H9 (cell line): Measurements from ENCODE around the gene SLC25A25. TPM values are rescaled to one million over a fixed set of nuclear protein-coding genes. Genes with fewer than 3 reads are reported as not detected.

Experiments
- DNase-seq: peaks from one replicate; pipeline ENCODE4 v3.0.0-alpha.2; 2017
- H2AFZ ChIP-seq: one replicate; pipeline ENCODE4 v1.6.1; 2013; ENCODE audit warnings: mild to moderate bottlenecking, low read length, control low read depth, moderate library complexity
- H2AK5ac ChIP-seq: 2 replicates; pipeline ENCODE4 v1.6.1; 2013; ENCODE audit warnings: low read length, control low read depth, mixed read lengths; ENCODE audit not compliant: insufficient read length
- H2BK120ac ChIP-seq: one replicate; pipeline ENCODE4 v1.6.1; 2013; ENCODE audit warnings: low read depth, mild to moderate bottlenecking, low read length, control low read depth, inconsistent platforms; ENCODE audit not compliant: poor library complexity, severe bottlenecking
- H2BK12ac ChIP-seq: 2 replicates; pipeline ENCODE4 v1.6.1; 2013; ENCODE audit warnings: low read length, control low read depth, mixed read lengths, low read depth; ENCODE audit not compliant: insufficient read length
- H2BK15ac ChIP-seq: 2 replicates; pipeline ENCODE4 v1.6.1; 2013; ENCODE audit warnings: low read depth, low read length, control low read depth
- H2BK20ac ChIP-seq: one replicate; pipeline ENCODE4 v1.6.1; 2013; ENCODE audit warnings: low read depth, mild to moderate bottlenecking, low read length, control low read depth, inconsistent platforms; ENCODE audit not compliant: poor library complexity, severe bottlenecking
- H2BK5ac ChIP-seq: 2 replicates; pipeline ENCODE4 v1.6.1; 2013; ENCODE audit warnings: low read length, control low read depth, mixed read lengths; ENCODE audit not compliant: insufficient read length
- H3K14ac ChIP-seq: 2 replicates; pipeline ENCODE4 v1.6.1; 2013; ENCODE audit warnings: low read length, control low read depth; ENCODE audit not compliant: insufficient read depth
- H3K18ac ChIP-seq: 2 replicates; pipeline ENCODE4 v1.6.1; 2013; ENCODE audit warnings: low read depth, mild to moderate bottlenecking, mixed read lengths, low read length, control low read depth; ENCODE audit not compliant: insufficient read length
- H3K23ac ChIP-seq: 2 replicates; pipeline ENCODE4 v1.6.1; 2013; ENCODE audit warnings: low read length, control low read depth, mixed read lengths, low read depth; ENCODE audit not compliant: insufficient read length
- H3K23me2 ChIP-seq: 2 replicates; pipeline ENCODE4 v1.6.1; 2013; ENCODE audit warnings: low read depth, mild to moderate bottlenecking, mixed read lengths, low read length, control low read depth; ENCODE audit not compliant: insufficient read length, poor library complexity, severe bottlenecking
- H3K27ac ChIP-seq: 2 replicates; pipeline ENCODE4 v1.5.1; 2013; ENCODE audit warnings: low read length, control low read depth, mixed read lengths, low read depth; ENCODE audit not compliant: insufficient read length
- H3K27me3 ChIP-seq: 2 replicates; pipeline ENCODE4 v1.6.1; 2013; ENCODE audit warnings: low read length, control low read depth, inconsistent platforms; ENCODE audit not compliant: insufficient read depth
- H3K4ac ChIP-seq: 2 replicates; pipeline ENCODE4 v1.6.1; 2013; ENCODE audit warnings: low read depth, mild to moderate bottlenecking, control low read depth, inconsistent platforms, low read length, moderate library complexity
- H3K4me1 ChIP-seq: 2 replicates; pipeline ENCODE4 v1.6.1; 2013; ENCODE audit warnings: low read length, control low read depth, inconsistent platforms; ENCODE audit not compliant: insufficient read depth
- H3K4me2 ChIP-seq: 2 replicates; pipeline ENCODE4 v1.6.1; 2013; ENCODE audit warnings: low read length, control low read depth, mixed read lengths; ENCODE audit not compliant: insufficient read length, insufficient read depth
- H3K56ac ChIP-seq: 2 replicates; pipeline ENCODE4 v1.6.1; 2013; ENCODE audit warnings: low read depth, mild to moderate bottlenecking, mixed read lengths, low read length, control low read depth; ENCODE audit not compliant: insufficient read length
- H3K79me1 ChIP-seq: 2 replicates; pipeline ENCODE4 v1.6.1; 2013; ENCODE audit warnings: low read depth, mild to moderate bottlenecking, moderate library complexity, low read length, control low read depth, inconsistent platforms; ENCODE audit not compliant: insufficient read depth, poor library complexity, severe bottlenecking
- H3K79me2 ChIP-seq: 2 replicates; pipeline ENCODE4 v1.6.1; 2013; ENCODE audit warnings: low read length, control low read depth, inconsistent platforms; ENCODE audit not compliant: insufficient read depth
- H3K9ac ChIP-seq: 2 replicates; pipeline ENCODE4 v1.6.1; 2013; ENCODE audit warnings: low read length, control low read depth, mixed read lengths; ENCODE audit not compliant: insufficient read length; ENCODE audit errors: extremely low read depth
- H3K9me3 ChIP-seq: one replicate; pipeline ENCODE4 v1.6.1; 2013; ENCODE audit warnings: low read depth, low read length, inconsistent platforms; ENCODE audit not compliant: control insufficient read depth
- H3T11ph ChIP-seq: one replicate; pipeline ENCODE4 v1.6.1; 2013; ENCODE audit warnings: mild to moderate bottlenecking, low read length, control low read depth, inconsistent platforms
- H4K20me1 ChIP-seq: one replicate; pipeline ENCODE4 v1.6.1; 2013; ENCODE audit not compliant: control insufficient read depth, insufficient read length, insufficient read depth
- H4K5ac ChIP-seq: 2 replicates; pipeline ENCODE4 v1.6.1; 2013; ENCODE audit warnings: low read depth, mild to moderate bottlenecking, mixed read lengths, low read length, control low read depth; ENCODE audit not compliant: insufficient read length
- H4K8ac ChIP-seq: replicated peaks from 2 replicates; pipeline ENCODE4 v1.6.1; 2013; ENCODE audit warnings: low read length, control low read depth, mixed read lengths, low read depth; ENCODE audit not compliant: insufficient read length
- H4K91ac ChIP-seq: 2 replicates; pipeline ENCODE4 v1.6.1; 2013; ENCODE audit warnings: low read depth, mild to moderate bottlenecking, moderate library complexity, mixed read lengths, low read length, control low read depth; ENCODE audit not compliant: insufficient read length
- H3K27ac Mint-ChIP-seq, 3 experiments: 2 replicates in 2 of 3; 3 replicates in 1 of 3; pipeline ENCODE4 v1.8.0; 2020 to 2021; ENCODE audit warnings: mixed read lengths in 3 of 3, mild to moderate bottlenecking in 1 of 3, moderate library complexity in 1 of 3
- H3K27me3 Mint-ChIP-seq: 2 replicates; pipeline ENCODE4 v1.8.0; 2021; ENCODE audit warnings: low read depth, mild to moderate bottlenecking, moderate library complexity, mixed read lengths
- H3K36me3 Mint-ChIP-seq, 3 experiments: 2 replicates in 2 of 3; 3 replicates in 1 of 3; pipeline ENCODE4 v1.8.0; 2020 to 2021; ENCODE audit warnings: low read depth in 3 of 3, mixed read lengths in 3 of 3; ENCODE audit not compliant: insufficient read depth in 1 of 3
- H3K4me1 Mint-ChIP-seq, 2 experiments: 2 replicates each; pipeline ENCODE4 v1.8.0; 2020; ENCODE audit warnings: mixed read lengths in 2 of 2
- H3K4me3 Mint-ChIP-seq, 2 experiments: 2 replicates in 1 of 2; 3 replicates in 1 of 2; pipeline ENCODE4 v1.8.0; 2020 to 2021; ENCODE audit warnings: mild to moderate bottlenecking in 2 of 2, mixed read lengths in 2 of 2, moderate library complexity in 1 of 2
- H3K9me3 Mint-ChIP-seq, 2 experiments: 2 replicates in 1 of 2; 3 replicates in 1 of 2; pipeline ENCODE4 v1.8.0; 2020; ENCODE audit warnings: mild to moderate bottlenecking in 2 of 2, mixed read lengths in 2 of 2, moderate library complexity in 1 of 2
- CTCF ChIP-seq: fragments of 200-600 bp; sonication (generic); conservative IDR thresholded peaks from 3 replicates; pipeline ENCODE4 v1.8.0; 2021; ENCODE audit warnings: antibody characterized with exemption, mild to moderate bottlenecking
- WGBS: extraction: QIAGEN DNeasy Blood & Tissue Kit; methylation state at CpG from one replicate; pipeline ENCODE4 v1.1.7; 2013; ENCODE audit warnings: missing lambda C conversion rate, low lambda C conversion rate, mixed read lengths; ENCODE audit not compliant: insufficient read length; ENCODE audit errors: extremely low coverage; 5-methylcytosine and 5-hydroxymethylcytosine counted together
- total RNA-seq: library from RNA; stranded (reverse); gene quantifications from 2 replicates; pipeline ENCODE4 v1.2.1, GENCODE V29; 2021

SLC25A25 gene
- total RNA-seq, 1 experiment from 2014 or later: 16.9 TPM

GRCh38 chr9:128103589-128103962, 35.5 kb downstream of the SLC25A25 start:
- Histone ChIP-seq H4K91ac (no peak overlapping the region), H3K4me2 (no peak overlapping the region), H2BK15ac (no peak overlapping the region), H3K9me3 (no peaks in the 10 kb centered on the region), H3K4me1 (peaks cover 5% of the 10 kb centered on the region; the same call in 1 of the 2 replicates), H3K18ac (no peak overlapping the region), H3K9ac (no peak overlapping the region), H3K4ac (no peak overlapping the region), H3K79me1 (peaks cover 3% of the 10 kb centered on the region), H3K23me2 (peaks cover 7% of the 10 kb centered on the region), H3K79me2 (peaks cover 7% of the 10 kb centered on the region; the same call in 1 of the 2 replicates), H2AFZ (no peak overlapping the region), H2BK12ac (no peak overlapping the region), H3K27me3 (no peaks in the 10 kb centered on the region), H3K23ac (no peak overlapping the region), H4K20me1 (no peaks in the 10 kb centered on the region), H2BK120ac (no peak overlapping the region), H2BK20ac (no peak overlapping the region), H3K14ac (no peak overlapping the region), H4K5ac (no peak overlapping the region), H3K27ac (no peak overlapping the region), H2BK5ac (no peak overlapping the region), H3K56ac (no peak overlapping the region), H3T11ph (no peak overlapping the region), H4K8ac (no peak overlapping the region), H2AK5ac (no peak overlapping the region)
- no peaks in the 10 kb centered on the region for H3K27me3 Mint-ChIP-seq
- H3K9me3 Mint-ChIP-seq: no peaks in the 10 kb centered on the region
- H3K4me1 Mint-ChIP-seq: peaks cover 32 to 42% of the 10 kb centered on the region in 2 experiments
- H3K27ac Mint-ChIP-seq: peak overlapping the region in 2 of 3 experiments; percentile 74 to 91; a peak in 2 of 7 replicates
- TF ChIP-seq CTCF: peak; percentile 60
- H3K36me3 Mint-ChIP-seq: peaks cover 26 to 66% (median 63%) of the 10 kb centered on the region in 3 experiments; a peak in 6 of 7 replicates
- no CpG with 5 or more reads among the region's 8 CpGs for WGBS
- no peak overlapping the region for H3K4me3 Mint-ChIP-seq
- DNase-seq: peak; percentile 62
